Kasumi-1 (cell line): ENCODE results near the gene BTBD8.
"Not testable (repeated sequence)": the region's sequence is repeated elsewhere in the genome, so short reads cannot be mapped to it uniquely, and the experiment has no call there.

Experiments used
- DNase-seq, 2 experiments: peaks; one replicate each; lab custom pipeline; 2025; lab: John Stamatoyannopoulos, UW

The BTBD8 gene

GRCh38 chr1:92080128-92080985, at the start of gene BTBD8:
Gene BTBD8 (plus strand): TSS chr1:92080345. CDS start chr1:92080572, 227 bp downstream.
- peak; percentile 73 to 84 for DNase-seq

GRCh38 chr1:92030656-92031107, 49.5 kb upstream of the BTBD8 start:
- peak in 1 of 2 experiments; percentile 10 for DNase-seq

- no peak for DNase-seq
These were observed 48.6 kb upstream of the BTBD8 start for GRCh38 chr1:92031281-92032110.

- no peak for DNase-seq
These were observed 42.7 kb upstream of the BTBD8 start for GRCh38 chr1:92037400-92037799.

- DNase-seq: no peak
These were observed 41.3 kb upstream of the BTBD8 start for GRCh38 chr1:92038695-92039346.

GRCh38 chr1:92040971-92041370, 39.2 kb upstream of the BTBD8 start:
- no peak for DNase-seq

GRCh38 chr1:92043621-92044020, 36.5 kb upstream of the BTBD8 start:
- no peak for DNase-seq

GRCh38 chr1:92045766-92046495, 34.2 kb upstream of the BTBD8 start:
- no peak for DNase-seq

GRCh38 chr1:92051948-92052347, 28.2 kb upstream of the BTBD8 start:
- no peak for DNase-seq

GRCh38 chr1:92065042-92065441, 15.1 kb upstream of the BTBD8 start:
- DNase-seq: peak; percentile 25 to 30

- no peak for DNase-seq
These were observed 13.8 kb upstream of the BTBD8 start for GRCh38 chr1:92066321-92066720.

- DNase-seq: no peak
These were observed 9.3 kb upstream of the BTBD8 start for GRCh38 chr1:92070892-92071291.

GRCh38 chr1:92074446-92074845, 5.7 kb upstream of the BTBD8 start:
- not testable (repeated sequence) for DNase-seq

GRCh38 chr1:92075311-92075710, 4.8 kb upstream of the BTBD8 start, which contains the start of gene SETSIP:
Gene SETSIP (minus strand): TSS chr1:92075411. CDS start chr1:92075411, 0 bp downstream.
- no peak for DNase-seq

- no peak for DNase-seq
These were observed 3.8 kb upstream of the BTBD8 start for GRCh38 chr1:92076363-92076762.

GRCh38 chr1:92078077-92078476, 2.1 kb upstream of the BTBD8 start:
- DNase-seq: not testable (repeated sequence)

GRCh38 chr1:92079441-92079840, 704 bp upstream of the BTBD8 start:
- DNase-seq: no peak

GRCh38 chr1:92081031-92081430, 886 bp downstream of the BTBD8 start:
- DNase-seq: no peak

GRCh38 chr1:92084651-92085050, 4.5 kb downstream of the BTBD8 start:
- DNase-seq: no peak

- no peak for DNase-seq
These were observed 5.6 kb downstream of the BTBD8 start for GRCh38 chr1:92085727-92086126.

- no peak for DNase-seq
These were observed 7.4 kb downstream of the BTBD8 start for GRCh38 chr1:92087542-92087941.

- no peak for DNase-seq
These were observed 11.5 kb downstream of the BTBD8 start for GRCh38 chr1:92091625-92092024.
